HG02798 (cell line): Measurements from ENCODE around the gene GAPVD1.
"Not testable (repeated sequence)": the region's sequence is repeated elsewhere in the genome, so short reads cannot be mapped to it uniquely, and the experiment has no call there.

Experiments used
- ATAC-seq: cut with Tn5 transposase; IDR thresholded peaks from one replicate; pipeline ENCODE4 v1.9.1; 2021; ENCODE audit warnings: mild to moderate bottlenecking; ENCODE audit not compliant: unreplicated experiment, poor library complexity

Gene GAPVD1

GRCh38 chr9:125399666-125400065 lies 138.0 kb downstream of the GAPVD1 start:
- ATAC-seq: no peak

GRCh38 chr9:125400232-125400631 lies 138.6 kb downstream of the GAPVD1 start:
- not testable (repeated sequence) for ATAC-seq

- ATAC-seq: no peak
Measured at GRCh38 chr9:125400725-125401716, 139.4 kb downstream of the GAPVD1 start.

GRCh38 chr9:125404733-125405132 lies 143.1 kb downstream of the GAPVD1 start:
- no peak for ATAC-seq

GRCh38 chr9:125405938-125406809 lies 144.5 kb downstream of the GAPVD1 start:
- ATAC-seq: no peak

GRCh38 chr9:125406810-125407087 lies 145.1 kb downstream of the GAPVD1 start:
- no peak for ATAC-seq

- ATAC-seq: peak; percentile 17
Measured at GRCh38 chr9:125407432-125407973, 145.9 kb downstream of the GAPVD1 start.

- ATAC-seq: peak; percentile 67
Measured at GRCh38 chr9:125407974-125408900, 146.6 kb downstream of the GAPVD1 start.

- no peak for ATAC-seq
Measured at GRCh38 chr9:125409217-125409636, 147.6 kb downstream of the GAPVD1 start.

- ATAC-seq: no peak
Measured at GRCh38 chr9:125409637-125410521, 148.3 kb downstream of the GAPVD1 start.

- no peak for ATAC-seq
Measured at GRCh38 chr9:125410522-125410894, 148.9 kb downstream of the GAPVD1 start.

- no peak for ATAC-seq
Measured at GRCh38 chr9:125411171-125411756, 149.6 kb downstream of the GAPVD1 start.

GRCh38 chr9:125412166-125412565 lies 150.5 kb downstream of the GAPVD1 start:
- ATAC-seq: no peak

- no peak for ATAC-seq
Measured at GRCh38 chr9:125413579-125413978, 152.0 kb downstream of the GAPVD1 start.

- ATAC-seq: no peak
Measured at GRCh38 chr9:125415583-125416460, 154.2 kb downstream of the GAPVD1 start.

GRCh38 chr9:125416517-125416916 lies 154.9 kb downstream of the GAPVD1 start:
- ATAC-seq: no peak
